Erythroblast (primary cell): Measurements from ENCODE around the gene ZNF414.

Source experiments
- GATA1 ChIP-seq: IDR thresholded peaks from 2 replicates; pipeline ENCODE4 v1.6.1; 2011; ENCODE audit warnings: low read depth, mild to moderate bottlenecking, control low read depth, low read length, moderate library complexity
- POLR2A ChIP-seq: IDR thresholded peaks from 2 replicates; pipeline ENCODE4 v1.6.1; 2011; ENCODE audit warnings: mild to moderate bottlenecking, low read length

GRCh38 chr19:8529369-8530006, 15.5 kb upstream of the ZNF414 start:
- no peak for TF ChIP-seq POLR2A
- TF ChIP-seq GATA1 = no peak
